CD4-positive, alpha-beta T cell treated with Interleukin-1 beta for 1 hour (primary cell): ENCODE results near the gene FBXL19.

Source experiments
- DNase-seq, 2 donors: peaks; one replicate each; pipeline ENCODE4 v3.0.0-alpha.2; 2020 to 2022

FBXL19 gene

DNA sequence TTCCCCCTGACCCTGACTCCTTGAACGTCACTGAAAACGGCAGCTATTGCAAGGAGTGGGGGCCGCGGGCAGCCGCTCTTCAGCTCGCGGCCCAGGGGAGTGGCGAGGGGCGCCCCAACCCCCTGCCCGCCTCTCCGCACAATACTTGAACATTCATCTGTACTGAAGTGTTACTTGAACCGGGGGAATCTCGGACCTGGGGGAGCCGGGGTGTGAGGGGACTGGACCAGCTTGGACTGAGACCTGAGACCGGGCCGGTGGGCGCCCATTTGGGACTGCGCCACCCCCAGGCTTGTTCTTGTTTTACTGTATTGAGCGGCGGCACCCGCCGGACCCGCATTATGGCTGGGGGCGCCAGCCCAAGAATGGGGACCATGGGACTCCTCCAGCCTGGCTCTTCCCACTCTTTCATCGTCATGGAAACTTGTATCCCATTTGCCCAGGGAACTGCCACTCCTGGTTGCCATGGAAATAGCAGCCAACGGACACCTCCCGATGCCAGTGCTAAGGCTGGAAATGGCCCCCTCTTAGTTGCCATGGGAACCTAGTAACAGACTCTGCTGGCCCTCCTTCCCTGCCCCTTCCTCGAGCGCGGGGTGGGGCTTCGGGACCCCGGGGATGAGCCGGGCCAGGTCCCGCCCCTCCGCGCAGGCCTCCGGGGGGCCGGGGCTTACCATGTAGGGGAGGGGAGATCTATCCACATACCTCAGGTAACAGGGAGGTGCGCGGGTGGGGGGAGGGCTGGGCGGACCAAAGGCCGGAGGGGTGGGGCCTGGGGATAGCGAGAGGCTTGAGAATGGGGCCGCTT is 24.7 kb downstream of the FBXL19 start:
- DNase-seq, result peak; percentile 24 to 52

DNA sequence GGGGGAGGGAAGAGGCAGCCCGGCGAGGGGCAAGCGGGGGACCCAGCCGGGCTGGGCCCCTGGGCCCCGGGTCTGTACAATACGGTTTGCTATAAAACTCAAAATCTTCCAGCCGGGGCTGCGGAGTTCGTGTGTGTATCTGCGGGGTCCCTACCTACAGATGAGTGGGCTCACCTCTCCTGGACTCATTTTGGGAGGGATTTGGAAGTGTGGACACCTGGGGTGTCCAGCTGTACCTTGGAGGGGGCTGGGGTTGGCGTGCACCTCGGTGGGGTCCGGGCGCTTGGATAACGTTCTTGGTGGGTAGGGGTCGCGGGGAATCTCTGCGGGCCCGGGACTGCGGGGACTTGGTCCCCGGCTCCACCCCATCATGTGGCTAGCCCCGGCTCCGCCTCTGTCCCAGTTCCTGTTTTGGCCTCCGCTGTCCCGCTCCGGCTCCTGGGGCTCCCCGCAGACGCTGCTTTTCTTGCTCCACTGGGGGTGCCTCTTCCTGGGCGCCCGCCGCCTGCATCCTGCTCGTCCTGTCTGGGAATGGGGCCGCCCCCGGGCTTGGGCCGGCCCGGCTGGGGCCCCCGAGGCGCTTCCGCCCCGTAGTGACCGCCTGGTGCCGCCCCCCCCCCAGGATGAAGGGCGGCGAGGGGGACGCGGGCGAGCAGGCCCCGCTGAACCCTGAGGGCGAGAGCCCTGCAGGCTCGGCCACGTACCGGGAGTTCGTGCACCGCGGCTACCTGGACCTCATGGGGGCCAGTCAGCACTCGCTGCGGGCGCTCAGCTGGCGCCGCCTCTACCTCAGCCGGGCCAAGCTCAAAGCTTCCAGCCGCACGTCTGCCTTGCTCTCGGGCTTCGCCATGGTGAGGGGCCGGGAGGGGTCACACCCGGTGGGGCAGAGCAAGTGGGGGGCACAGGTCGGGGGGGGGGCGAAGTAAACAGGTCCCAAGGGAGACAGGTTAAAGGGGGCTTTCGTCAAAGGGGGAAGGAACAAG is 25.6 kb downstream of the FBXL19 start, which contains the start of gene ORAI3:
Gene ORAI3 (plus strand): TSS at position 402 of the 983 bp plus-strand sequence. CDS start 222 bp downstream, at position 624.
- DNase-seq, result peak; percentile 40 to 70

DNA sequence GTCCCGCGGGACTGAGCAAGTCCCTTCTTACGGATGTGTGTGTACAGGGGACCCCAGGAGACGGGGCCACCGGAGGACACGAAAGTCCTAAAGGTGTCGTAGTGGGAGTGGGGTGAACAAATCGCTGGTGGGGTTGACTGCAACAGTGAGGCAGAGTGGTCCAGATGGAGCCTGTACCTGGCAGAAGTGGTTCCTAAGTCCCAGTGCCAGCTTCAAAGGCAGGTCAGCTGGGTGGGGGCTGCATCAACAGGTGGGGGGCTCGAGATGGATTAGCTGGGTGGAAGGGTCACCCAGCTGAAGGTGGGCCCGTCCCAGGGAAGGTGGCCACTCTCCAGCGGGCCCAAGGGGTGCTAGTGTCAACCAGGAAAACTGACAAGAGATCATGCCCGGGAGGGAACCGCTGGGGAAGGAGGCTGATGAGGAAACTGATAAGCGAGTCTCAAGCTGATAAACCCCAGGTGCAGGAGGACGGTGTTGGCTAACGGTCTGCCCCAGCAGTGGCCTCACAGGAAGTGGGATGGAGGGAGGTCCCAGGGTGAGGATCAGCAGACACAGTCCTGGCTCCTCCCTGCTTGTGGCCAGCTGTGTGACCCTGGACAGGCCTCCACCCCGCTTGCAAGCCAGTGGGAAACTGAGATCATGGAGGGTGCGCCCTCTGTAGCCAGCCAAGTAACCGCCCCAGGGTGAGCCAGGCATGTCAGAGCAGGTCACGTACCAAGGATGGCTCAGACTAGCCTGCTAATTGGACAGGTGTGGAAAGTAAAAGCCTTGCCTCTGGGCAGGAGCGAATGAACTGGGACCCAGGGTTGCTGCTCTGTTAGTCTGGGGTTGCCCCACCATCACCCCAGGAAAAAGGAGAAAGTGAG is 26.5 kb downstream of the FBXL19 start:
- DNase-seq, result peak; percentile 23 to 47

DNA sequence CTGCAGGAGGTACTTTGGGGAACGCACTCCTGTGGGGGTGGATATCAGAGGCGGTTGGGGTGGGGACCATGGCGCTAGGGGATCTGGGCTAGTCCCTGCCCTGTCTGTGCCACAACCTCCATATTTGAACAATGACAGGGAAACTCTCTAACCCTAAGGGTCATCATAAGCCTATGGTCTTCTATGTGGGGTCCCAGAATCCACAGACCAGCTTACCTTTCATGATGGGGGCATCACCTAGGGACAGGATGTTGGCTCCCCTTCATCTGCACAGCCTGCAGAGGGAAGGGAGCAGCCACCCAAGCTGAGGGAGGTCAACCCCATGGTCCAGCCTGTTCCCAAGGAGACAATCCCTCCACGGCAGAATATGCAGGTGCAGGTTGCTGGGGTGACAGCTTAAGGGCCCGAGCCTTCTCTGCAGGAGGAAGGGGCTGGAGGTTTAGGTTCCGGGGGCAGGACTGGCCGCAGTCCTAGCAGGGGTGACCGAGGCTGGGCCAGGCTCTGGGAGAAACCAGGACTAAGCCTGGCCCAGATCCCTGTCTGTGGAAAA is 27.2 kb downstream of the FBXL19 start:
- DNase-seq, result no peak

DNA sequence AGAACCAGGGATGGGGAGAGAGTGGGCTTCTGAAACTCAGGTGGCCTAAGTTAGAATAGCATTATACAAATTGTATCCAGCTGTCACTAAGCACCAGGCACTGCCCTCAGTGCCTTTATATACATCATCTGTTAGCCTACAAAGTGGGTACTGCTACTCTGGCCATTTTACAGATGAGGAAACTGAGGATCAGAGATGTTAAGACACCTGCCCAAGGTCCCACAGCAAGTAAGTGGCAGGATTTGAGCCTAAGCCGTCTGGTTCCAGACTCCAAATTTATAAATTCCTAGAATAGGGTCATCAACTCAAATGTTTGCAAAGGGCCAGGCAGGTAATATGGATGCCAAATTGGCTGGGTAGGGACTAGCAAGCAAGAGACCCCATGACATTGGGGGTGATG is 27.8 kb downstream of the FBXL19 start:
- no peak for DNase-seq

DNA sequence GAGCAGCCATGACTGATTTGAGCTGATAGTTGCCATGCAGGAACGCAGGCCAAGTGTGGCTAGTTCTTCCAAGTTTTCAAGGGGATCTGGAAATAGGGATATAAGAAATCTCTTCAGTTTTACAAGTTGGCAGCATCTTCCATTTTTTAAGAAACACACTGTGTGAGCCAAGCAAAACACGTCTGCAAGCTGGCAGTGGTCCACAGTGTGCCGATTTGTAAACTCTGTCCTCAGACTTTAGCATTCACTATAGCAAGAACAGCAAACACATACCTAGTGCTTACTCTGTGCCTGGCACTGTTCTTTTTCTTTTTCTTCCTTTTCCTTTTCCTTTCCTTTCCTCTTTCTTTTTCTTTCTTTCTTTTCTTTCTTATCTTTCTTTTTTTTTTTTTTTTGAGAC is 28.4 kb downstream of the FBXL19 start:
- no peak for DNase-seq

DNA sequence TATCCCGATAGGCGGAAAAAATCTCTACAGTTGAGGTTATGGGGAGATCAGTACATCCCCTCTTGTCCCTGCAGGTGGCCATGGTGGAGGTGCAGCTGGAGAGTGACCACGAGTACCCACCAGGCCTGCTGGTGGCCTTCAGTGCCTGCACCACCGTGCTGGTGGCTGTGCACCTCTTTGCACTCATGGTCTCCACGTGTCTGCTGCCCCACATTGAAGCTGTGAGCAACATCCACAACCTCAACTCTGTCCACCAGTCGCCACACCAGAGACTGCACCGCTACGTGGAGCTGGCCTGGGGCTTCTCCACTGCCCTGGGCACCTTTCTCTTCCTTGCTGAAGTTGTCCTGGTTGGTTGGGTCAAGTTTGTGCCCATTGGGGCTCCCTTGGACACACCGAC is 29.7 kb downstream of the FBXL19 start:
- no peak for DNase-seq

DNA sequence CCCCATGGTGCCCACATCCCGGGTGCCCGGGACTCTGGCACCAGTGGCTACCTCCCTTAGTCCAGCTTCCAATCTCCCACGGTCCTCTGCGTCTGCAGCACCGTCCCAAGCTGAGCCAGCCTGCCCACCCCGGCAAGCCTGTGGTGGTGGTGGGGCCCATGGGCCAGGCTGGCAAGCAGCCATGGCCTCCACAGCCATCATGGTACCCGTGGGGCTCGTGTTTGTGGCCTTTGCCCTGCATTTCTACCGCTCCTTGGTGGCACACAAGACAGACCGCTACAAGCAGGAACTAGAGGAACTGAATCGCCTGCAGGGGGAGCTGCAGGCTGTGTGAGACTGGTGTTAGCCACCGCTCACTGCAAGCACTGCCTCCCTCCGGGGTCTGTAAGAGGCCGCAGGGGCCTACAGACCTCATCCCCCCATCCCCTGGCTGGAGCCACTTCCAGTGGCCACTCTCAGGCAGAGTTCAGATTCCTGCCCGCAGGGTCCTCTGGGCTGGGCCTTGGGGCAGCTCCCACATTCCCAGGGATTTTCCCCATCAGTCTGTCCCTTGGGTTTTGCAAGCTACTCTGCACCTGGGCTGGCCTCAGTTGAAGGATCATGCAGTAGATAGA is 30.2 kb downstream of the FBXL19 start:
- peak; percentile 69 to 72 for DNase-seq

DNA sequence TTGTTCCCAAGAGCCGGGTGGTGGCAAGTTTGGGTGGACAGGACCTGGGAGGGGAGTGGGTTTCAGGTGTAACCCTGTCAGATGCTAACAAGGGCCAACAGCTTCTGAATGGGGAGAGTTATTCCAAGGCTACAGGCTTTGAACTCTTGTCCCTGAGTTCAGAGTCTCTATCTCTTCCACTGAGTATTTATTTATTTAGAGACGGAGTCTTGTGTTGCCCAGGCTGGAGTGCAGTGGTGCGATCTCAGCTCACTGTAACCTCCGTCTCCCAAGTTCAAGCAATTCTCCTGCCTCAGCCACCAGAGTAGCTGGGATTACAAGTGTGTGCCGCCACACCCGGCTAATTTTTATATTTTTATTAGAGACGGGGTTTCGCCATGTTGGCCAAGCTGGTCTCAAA is 31.6 kb downstream of the FBXL19 start:
- no peak for DNase-seq

DNA sequence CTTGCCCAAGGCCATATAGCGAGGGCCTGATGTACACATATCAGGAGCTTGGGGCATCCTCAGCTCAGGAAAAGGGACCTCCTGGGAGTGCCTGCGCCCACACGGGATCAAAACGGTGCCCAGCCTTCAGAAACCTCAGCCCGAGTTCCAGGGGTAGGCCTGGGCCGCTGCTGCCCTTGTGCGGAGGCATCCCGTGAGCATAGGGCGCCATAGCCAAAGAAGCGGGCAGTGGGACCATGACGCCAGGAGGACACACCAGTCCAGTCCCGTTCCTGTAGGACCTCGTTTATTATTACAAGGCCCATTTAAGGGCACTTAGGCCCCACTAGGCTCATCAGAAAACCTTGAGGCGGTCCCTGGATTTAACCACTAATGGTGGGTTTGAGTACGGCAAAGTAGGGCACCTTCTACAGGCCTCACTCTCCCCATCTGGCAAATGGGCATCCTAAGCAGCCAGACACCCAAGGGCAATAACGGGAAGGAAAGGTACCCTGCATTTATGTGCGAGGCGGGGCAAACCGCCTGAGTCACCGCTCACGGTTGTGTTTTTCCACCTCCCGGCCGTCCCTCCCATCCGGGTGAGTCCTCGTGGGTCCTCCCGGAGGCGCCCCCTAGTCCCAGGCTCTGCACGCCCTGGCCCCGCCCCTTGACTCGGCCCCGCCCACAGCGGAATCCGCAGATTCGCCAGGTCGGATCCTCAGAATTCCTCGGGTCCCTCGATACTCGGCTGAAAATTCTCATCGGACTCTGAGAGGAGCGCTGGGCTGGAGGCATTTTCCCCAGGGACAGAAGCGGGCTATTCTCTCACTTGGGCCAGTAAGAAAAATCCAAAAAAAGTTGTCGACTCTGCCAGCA is 33.5 kb downstream of the FBXL19 start:
- DNase-seq, result peak; percentile 81 to 84

DNA sequence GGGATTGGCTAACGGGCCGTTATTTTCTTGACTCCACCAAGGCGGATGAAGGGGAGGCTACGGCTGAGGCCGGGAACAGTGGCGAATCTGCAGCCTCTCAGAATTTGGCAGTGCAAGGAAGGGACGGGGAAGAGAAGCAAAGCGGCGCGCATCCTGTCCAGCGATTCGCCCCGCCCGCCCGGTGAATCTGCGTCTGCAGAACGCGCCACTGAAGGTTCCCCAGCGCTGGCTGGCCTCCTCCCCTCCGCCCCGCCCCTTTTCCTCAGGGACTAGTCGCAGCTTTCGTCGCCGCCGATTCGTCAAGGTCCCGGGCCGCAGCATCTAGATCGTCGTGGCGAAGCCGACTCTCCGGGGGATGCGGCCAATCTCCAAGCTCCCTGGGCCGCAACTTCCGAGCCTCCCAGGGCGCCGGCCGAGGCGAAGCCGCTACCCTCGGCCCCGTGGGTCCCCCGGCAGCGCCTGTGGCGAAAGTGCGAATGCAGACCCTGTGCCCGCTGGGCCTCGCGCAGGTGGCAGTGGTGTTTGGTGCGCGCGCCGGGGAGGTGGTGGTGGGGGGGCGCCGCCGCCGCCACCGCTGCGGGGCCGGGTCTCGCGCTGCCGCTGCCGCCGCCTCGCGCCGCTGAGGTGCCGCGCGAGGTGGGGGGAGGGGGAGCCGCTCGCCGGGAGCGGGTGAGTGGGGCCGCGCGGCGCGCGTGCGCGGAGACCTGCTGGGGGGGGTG is 34.2 kb downstream of the FBXL19 start, which contains the start of gene SETD1A:
Gene SETD1A (plus strand): TSS at position 299 of the 719 bp plus-strand sequence. CDS start 978 bp downstream, outside the sequence.
- DNase-seq, result peak; percentile 96 to 97

DNA sequence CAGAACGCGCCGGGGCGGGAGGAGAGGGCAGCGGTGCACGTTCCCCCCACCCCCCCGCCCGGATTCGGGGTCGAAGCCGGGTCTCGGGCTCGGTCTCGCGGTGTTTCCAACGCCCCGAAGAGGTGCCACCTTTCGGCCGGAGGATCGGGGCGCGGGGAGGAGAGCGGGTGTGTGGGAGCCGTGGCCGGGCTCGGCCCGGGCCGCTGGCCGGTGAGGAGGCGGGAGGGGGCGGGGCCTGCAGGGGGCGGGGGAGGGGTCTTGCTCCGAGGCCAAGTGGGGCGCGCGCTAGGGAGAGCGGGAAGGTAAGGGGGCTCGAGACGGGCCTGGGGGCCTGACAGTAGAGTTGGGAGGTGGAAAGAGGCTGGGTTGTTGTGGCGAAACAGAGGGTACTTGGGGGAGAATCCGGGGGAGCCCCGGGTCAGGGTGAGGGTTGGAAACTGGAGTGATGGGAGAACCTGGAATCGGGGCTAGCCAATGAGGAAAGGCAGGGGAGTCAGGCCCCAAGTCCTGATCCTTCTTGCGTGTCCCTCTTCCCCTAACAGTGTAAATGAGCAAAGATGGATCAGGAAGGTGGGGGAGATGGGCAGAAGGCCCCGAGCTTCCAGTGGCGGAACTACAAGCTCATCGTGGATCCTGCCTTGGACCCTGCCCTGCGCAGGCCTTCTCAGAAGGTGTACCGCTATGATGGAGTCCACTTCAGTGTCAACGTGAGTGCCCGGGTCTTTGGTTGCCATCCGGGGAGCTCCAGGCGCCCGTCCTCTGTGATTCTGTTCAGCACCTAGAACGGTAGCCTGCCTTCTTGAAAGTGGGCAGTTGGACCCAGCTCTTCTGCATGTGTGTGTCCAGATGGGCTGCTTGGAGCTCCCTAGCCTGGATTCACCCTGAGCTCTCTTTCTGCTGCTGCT is 35.1 kb downstream of the FBXL19 start:
- DNase-seq, result no peak

DNA sequence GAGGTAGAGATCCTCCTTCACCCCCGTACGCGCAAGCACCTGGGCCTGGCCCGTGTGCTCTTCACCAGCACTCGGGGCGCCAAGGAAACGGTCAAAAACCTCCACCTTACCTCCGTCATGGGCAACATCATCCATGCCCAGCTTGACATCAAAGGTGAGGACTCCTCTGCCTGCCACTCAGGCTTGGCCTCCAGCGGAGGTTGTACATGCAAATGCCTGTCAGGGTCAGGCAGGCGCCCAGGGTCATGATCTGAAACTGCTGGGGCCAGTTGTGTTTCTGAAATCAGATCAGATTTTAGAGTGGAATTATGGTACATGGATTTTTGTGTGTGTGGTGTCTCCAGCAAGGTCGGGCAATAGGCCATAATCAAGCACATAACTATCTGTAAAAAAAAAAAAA is 38.0 kb downstream of the FBXL19 start:
- DNase-seq, result no peak

DNA sequence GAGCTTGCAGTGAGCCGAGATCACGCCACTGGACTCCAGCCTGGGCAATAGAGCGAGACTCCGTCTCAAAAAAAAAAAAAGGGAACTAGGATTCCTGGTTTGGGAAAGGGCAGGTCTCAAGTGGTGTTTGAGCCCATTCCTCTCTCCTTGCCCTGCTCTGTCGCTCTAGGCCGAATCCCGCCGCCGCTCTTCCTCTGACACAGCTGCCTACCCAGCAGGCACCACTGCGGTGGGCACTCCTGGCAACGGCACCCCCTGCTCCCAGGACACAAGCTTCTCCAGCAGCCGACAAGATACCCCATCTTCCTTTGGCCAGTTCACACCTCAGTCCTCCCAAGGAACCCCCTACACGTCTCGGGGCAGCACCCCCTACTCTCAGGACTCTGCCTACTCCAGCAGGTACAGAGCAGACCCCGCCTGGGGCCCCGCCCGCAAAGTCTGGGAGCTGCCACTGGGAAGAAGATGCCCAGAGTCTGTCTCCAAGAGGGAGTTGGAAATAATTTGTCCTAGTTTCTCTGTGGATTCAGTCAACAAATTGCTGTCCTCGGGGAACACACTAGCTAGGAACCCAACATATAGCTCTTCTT is 40.6 kb downstream of the FBXL19 start:
- DNase-seq, result no peak

DNA sequence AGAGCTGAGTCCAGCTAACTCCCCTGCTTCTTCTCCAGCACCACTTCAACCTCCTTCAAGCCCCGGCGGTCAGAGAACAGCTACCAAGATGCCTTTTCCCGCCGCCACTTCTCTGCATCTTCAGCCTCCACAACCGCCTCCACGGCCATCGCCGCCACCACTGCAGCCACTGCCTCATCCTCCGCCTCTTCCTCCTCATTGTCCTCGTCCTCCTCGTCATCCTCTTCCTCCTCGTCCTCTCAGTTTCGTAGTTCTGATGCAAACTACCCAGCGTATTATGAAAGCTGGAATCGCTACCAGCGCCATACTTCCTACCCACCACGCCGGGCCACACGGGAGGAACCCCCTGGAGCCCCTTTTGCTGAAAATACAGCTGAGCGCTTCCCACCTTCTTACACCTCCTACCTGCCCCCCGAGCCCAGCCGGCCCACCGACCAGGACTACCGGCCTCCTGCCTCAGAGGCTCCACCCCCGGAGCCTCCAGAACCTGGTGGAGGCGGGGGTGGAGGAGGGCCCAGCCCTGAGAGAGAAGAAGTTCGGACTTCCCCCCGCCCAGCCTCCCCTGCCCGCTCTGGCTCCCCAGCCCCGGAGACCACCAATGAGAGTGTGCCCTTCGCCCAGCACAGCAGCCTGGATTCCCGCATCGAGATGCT is 41.3 kb downstream of the FBXL19 start:
- no peak for DNase-seq

DNA sequence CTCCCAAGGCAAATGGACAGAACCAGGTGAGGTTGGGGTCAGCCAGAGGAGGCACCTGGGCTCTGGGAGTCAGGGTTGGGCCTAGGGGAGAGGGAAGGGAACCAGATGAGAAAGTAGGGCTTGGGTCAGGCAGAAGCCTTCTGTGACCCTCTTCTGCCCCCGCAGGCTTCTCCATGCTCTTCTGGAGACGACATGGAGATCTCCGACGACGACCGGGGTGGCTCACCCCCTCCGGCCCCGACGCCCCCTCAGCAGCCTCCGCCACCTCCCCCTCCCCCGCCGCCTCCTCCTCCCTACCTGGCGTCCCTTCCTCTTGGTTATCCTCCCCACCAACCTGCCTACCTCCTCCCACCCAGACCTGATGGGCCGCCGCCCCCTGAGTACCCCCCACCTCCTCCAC is 42.1 kb downstream of the FBXL19 start:
- DNase-seq, result no peak

DNA sequence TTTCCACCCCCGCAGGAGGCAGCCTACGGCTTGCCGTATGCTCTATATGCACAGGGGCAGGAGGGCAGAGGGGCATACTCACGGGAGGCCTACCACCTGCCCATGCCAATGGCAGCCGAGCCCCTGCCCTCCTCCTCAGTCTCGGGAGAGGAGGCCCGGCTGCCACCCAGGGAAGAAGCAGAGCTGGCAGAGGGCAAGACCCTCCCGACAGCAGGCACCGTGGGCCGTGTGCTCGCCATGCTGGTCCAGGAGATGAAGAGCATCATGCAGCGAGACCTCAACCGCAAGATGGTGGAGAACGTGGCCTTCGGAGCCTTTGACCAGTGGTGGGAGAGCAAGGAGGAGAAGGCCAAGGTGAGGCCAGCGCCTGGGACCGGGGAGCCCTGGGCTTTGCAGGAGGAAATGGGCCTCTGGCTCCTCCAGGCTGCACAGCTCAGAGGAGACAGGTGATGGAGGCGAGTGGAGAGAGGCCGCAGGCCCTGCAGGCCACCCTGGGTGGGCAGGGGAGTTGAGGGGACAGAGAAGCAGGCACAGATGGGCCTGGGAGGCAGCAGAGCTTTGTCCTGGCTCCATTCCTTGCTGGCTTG is 42.8 kb downstream of the FBXL19 start:
- no peak for DNase-seq

DNA sequence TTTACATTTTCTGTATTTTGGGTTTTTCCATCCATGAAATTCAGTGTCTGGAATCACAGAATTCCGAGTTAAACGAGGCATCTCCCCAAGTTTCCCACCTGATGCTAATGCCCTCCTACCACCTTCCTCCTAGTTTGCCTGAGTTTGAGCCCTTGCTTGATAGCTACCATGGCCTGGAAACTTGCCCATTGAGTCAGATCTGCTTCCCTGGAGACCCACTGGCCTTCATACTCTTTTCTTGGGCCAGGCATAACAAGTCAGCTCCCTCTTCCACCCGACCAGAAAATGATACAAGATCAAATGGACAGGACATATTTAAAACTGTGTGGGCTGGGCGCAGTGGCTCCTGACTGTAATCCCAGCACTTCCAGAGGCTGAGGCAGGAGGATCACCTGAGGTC is 44.4 kb downstream of the FBXL19 start:
- no peak for DNase-seq
